Neural cell (in vitro differentiated cells): ENCODE measurements around the gene TEX38.

Experiments used
- CTCF ChIP-seq: fragments of 450-650 bp; IDR thresholded peaks from 2 replicates; pipeline ENCODE4 v1.5.1; 2014; ENCODE audit warnings: antibody characterized with exemption, mild to moderate bottlenecking, moderate library complexity; ENCODE audit not compliant: poor library complexity, severe bottlenecking
- EP300 ChIP-seq: fragments of 450-650 bp; conservative IDR thresholded peaks from 2 replicates; pipeline ENCODE4 v1.6.1; 2014; ENCODE audit warnings: antibody characterized with exemption, mild to moderate bottlenecking, moderate library complexity; ENCODE audit not compliant: poor library complexity, severe bottlenecking
- EZH2 ChIP-seq: fragments of 200-600, 300-800 bp; shearing (Covaris generic), sonication (generic); IDR thresholded peaks from 2 replicates; pipeline ENCODE4 v1.6.1; 2014; ENCODE audit warnings: antibody characterized with exemption, low read length, borderline replicate concordance, mild to moderate bottlenecking; ENCODE audit not compliant: insufficient read depth, poor library complexity, severe bottlenecking
- POLR2AphosphoS5 ChIP-seq: IDR thresholded peaks from 2 replicates; pipeline ENCODE4 v1.6.1; 2012
- RAD21 ChIP-seq: fragments of 450-650 bp; conservative IDR thresholded peaks from 2 replicates; pipeline ENCODE4 v1.6.1; 2014; ENCODE audit warnings: antibody characterized with exemption, mild to moderate bottlenecking, moderate library complexity

GRCh38 chr1:46718340-46718726 is 46.7 kb downstream of the TEX38 start:
- TF ChIP-seq RAD21 = no peak
- no peak for TF ChIP-seq CTCF
- no peak for TF ChIP-seq EZH2
- no peak for TF ChIP-seq POLR2AphosphoS5
- no peak for TF ChIP-seq EP300
